Uterus (tissue), 4 donors: Measurements from ENCODE around the gene ARRB2. TPM values are rescaled to one million over a fixed set of nuclear protein-coding genes. Genes with fewer than 3 reads are reported as not detected.
"Not testable (repeated sequence)": the region's sequence is repeated elsewhere in the genome, so short reads cannot be mapped to it uniquely, and the experiment has no call there.

ENCODE experiments used
- DNase-seq, 2 donors: peaks; one replicate each; pipeline ENCODE4 v3.0.0-alpha.2; 2019 to 2020
- H3K27ac ChIP-seq, 2 donors: fragments of 200-600 bp; sonication (generic); 1 replicate in 1 of 2; 2 replicates in 1 of 2; pipeline ENCODE4 v1.5.1; 2016 to 2018
- H3K27me3 ChIP-seq, 2 donors: fragments of 200-600 bp; sonication (generic); one replicate each; pipeline ENCODE4 v1.5.1; 2018 to 2019; ENCODE audit warnings: control low read depth in 1 of 2
- H3K36me3 ChIP-seq, 2 donors: fragments of 200-600 bp; sonication (generic); one replicate each; pipeline ENCODE4 v1.5.1; 2019; ENCODE audit warnings: control low read depth in 1 of 2
- H3K4me1 ChIP-seq, 2 donors: fragments of 200-600 bp; sonication (generic); one replicate each; pipeline ENCODE4 v1.5.1; 2018 to 2019; ENCODE audit warnings: control low read depth in 1 of 2
- H3K4me3 ChIP-seq, 2 donors: fragments of 200-600 bp; sonication (generic); 1 replicate in 1 of 2; 2 replicates in 1 of 2; pipeline ENCODE4 v1.5.1; 2018 to 2019; ENCODE audit warnings: mild to moderate bottlenecking in 1 of 2
- H3K9me3 ChIP-seq, 2 donors: fragments of 200-600 bp; sonication (generic); one replicate each; pipeline ENCODE4 v1.5.1; 2019; ENCODE audit warnings: control low read depth in 1 of 2
- CTCF ChIP-seq, 4 experiments: fragments of 200-600 bp in 2 of 4; fragments of 450-650 bp in 2 of 4; sonication (generic) in 2 of 4; IDR thresholded peaks; one replicate each; pipeline ENCODE4 v1.5.1; 2016 to 2019; ENCODE audit warnings: antibody characterized with exemption in 4 of 4, mild to moderate bottlenecking in 2 of 4, moderate library complexity in 1 of 4
- POLR2A ChIP-seq, 2 donors: fragments of 450-650 bp; IDR thresholded peaks; one replicate each; pipeline ENCODE4 v1.6.1; 2016; ENCODE audit warnings: antibody characterized with exemption in 2 of 2, mild to moderate bottlenecking in 1 of 2, moderate library complexity in 1 of 2
- intact Hi-C: fragments of 100-400 bp; cut with DNase I; formaldehyde crosslinking; loops from one replicate; pipeline ENCODE4 v1.15.1; 2023; ENCODE audit warnings: low total_unique reads
- total RNA-seq, 4 donors: library from RNA; depleted of rRNA in 3 of 4; stranded (reverse); fragments of >200 nt in 3 of 4; gene quantifications; one replicate each; pipeline versions ENCODE4 v1.1.0 to v1.2.4, GENCODE V29; 2014 to 2023
- donor health status: DM: yes; HTN: yes; CAD: no.

Gene ARRB2
- total RNA-seq, 4 donors from 2014 or later = 11.6 to 48.5 (median 40.8) TPM

GRCh38 chr17:4703330-4703691 lies 7.1 kb upstream of the ARRB2 start:
- no peak for DNase-seq
- Histone ChIP-seq H3K4me1 (peaks cover 0 to 8% of the 10 kb centered on the region in 2 donors), H3K27ac (peak overlapping the region; percentile 81 to 85), H3K36me3 (no peaks in the 10 kb centered on the region), H3K27me3 (no peaks in the 10 kb centered on the region), H3K9me3 (no peaks in the 10 kb centered on the region), H3K4me3 (peak overlapping the region; percentile 83 to 97)
- intact Hi-C loops = no loop called here
- TF ChIP-seq CTCF (IDR thresholded peaks at IDR 0.05) (no peak), POLR2A (IDR thresholded peaks at IDR 0.05) (no peak)

GRCh38 chr17:4704574-4704907 lies 5.9 kb upstream of the ARRB2 start:
- DNase-seq, H3K36me3 ChIP-seq, H3K27me3 ChIP-seq, intact Hi-C loops, H3K9me3 ChIP-seq, H3K4me1 ChIP-seq: not testable (repeated sequence)
- peak overlapping the region; percentile 81 to 85 for H3K27ac ChIP-seq
- H3K4me3 ChIP-seq = peak overlapping the region; percentile 83 to 97

GRCh38 chr17:4704991-4705390 lies 5.4 kb upstream of the ARRB2 start:
- Histone ChIP-seq H3K27ac (no peak overlapping the region), H3K27me3 (no peaks in the 10 kb centered on the region), H3K9me3 (no peaks in the 10 kb centered on the region), H3K36me3 (no peaks in the 10 kb centered on the region), H3K4me1 (peaks cover 0 to 8% of the 10 kb centered on the region in 2 donors), H3K4me3 (no peak overlapping the region)
- no peak for DNase-seq
- intact Hi-C loops = no loop called here
- no peak for TF ChIP-seq CTCF (IDR thresholded peaks at IDR 0.05)
- no peak for TF ChIP-seq POLR2A (IDR thresholded peaks at IDR 0.05)

- H3K27ac ChIP-seq = no peak overlapping the region
- no peaks in the 10 kb centered on the region for H3K9me3 ChIP-seq
- H3K36me3 ChIP-seq = no peaks in the 10 kb centered on the region
- TF ChIP-seq POLR2A (IDR thresholded peaks at IDR 0.05) = no peak
- no peak for TF ChIP-seq CTCF (IDR thresholded peaks at IDR 0.05)
- H3K4me3 ChIP-seq = no peak overlapping the region
- no peak for DNase-seq
- intact Hi-C loops = no loop called here
- no peaks in the 10 kb centered on the region for H3K27me3 ChIP-seq
- H3K4me1 ChIP-seq = peaks cover 0 to 10% of the 10 kb centered on the region in 2 donors
These were observed 4.3 kb upstream of the ARRB2 start for GRCh38 chr17:4706121-4706520.

GRCh38 chr17:4708436-4708835 lies 2.0 kb upstream of the ARRB2 start:
- no peak for DNase-seq
- H3K4me1 ChIP-seq = peaks cover 0 to 4% of the 10 kb centered on the region in 2 donors
- intact Hi-C loops = no loop called here
- H3K36me3 ChIP-seq = no peaks in the 10 kb centered on the region
- no peak overlapping the region for H3K4me3 ChIP-seq
- no peak overlapping the region for H3K27ac ChIP-seq
- no peaks in the 10 kb centered on the region for H3K9me3 ChIP-seq
- no peaks in the 10 kb centered on the region for H3K27me3 ChIP-seq
- TF ChIP-seq POLR2A (IDR thresholded peaks at IDR 0.05) (no peak), CTCF (IDR thresholded peaks at IDR 0.05) (no peak)
